Kidney (tissue), 14 donors: ENCODE data around the gene AOPEP. TPM values are rescaled to one million over a fixed set of nuclear protein-coding genes. Genes with fewer than 3 reads are reported as not detected.

Source experiments
- DNase-seq, 5 donors: peaks; one replicate each; pipeline ENCODE4 v3.0.0-alpha.2; 2013 to 2020
- FAIRE-seq: peaks from 2 replicates; lab custom pipeline; 2012; peaks lifted over from hg19 to GRCh38; lab: Jason Lieb, UNC
- H3K27ac ChIP-seq, 2 donors: one replicate each; pipeline ENCODE4 v1.7.0; 2013; ENCODE audit warnings: low read depth in 2 of 2, low read length in 2 of 2, inconsistent platforms in 1 of 2
- H3K27me3 ChIP-seq: one replicate; pipeline ENCODE4 v1.7.1; 2013; ENCODE audit warnings: low read length, inconsistent platforms; ENCODE audit not compliant: control insufficient read depth, insufficient read depth
- H3K36me3 ChIP-seq, 3 donors: one replicate each; pipeline versions ENCODE4 v1.7.0 to v1.7.1; 2013; ENCODE audit warnings: low read length in 3 of 3, control low read depth in 1 of 3, inconsistent platforms in 1 of 3; ENCODE audit not compliant: insufficient read depth in 3 of 3, control insufficient read depth in 2 of 3
- H3K4me1 ChIP-seq, 3 donors: one replicate each; pipeline versions ENCODE4 v1.7.0 to v1.7.1; 2013; ENCODE audit warnings: low read length in 3 of 3, inconsistent platforms in 1 of 3, low read depth in 1 of 3; ENCODE audit not compliant: control insufficient read depth in 2 of 3, insufficient read depth in 2 of 3
- H3K4me3 ChIP-seq, 3 donors: one replicate each; pipeline versions ENCODE4 v1.7.0 to v1.8.1; 2013; ENCODE audit warnings: low read length in 3 of 3, control low read depth in 1 of 3, inconsistent platforms in 1 of 3
- H3K9ac ChIP-seq, 3 donors: one replicate each; pipeline versions ENCODE4 v1.7.0 to v1.7.1; 2013; ENCODE audit warnings: low read length in 3 of 3, control low read depth in 1 of 3, inconsistent platforms in 1 of 3
- H3K9me3 ChIP-seq, 3 donors: one replicate each; pipeline versions ENCODE4 v1.7.0 to v1.7.1; 2013; ENCODE audit warnings: low read length in 3 of 3, control low read depth in 1 of 3, inconsistent platforms in 1 of 3; ENCODE audit not compliant: control insufficient read depth in 2 of 3, insufficient read depth in 1 of 3
- CTCF ChIP-seq: IDR thresholded peaks from 3 replicates; pipeline ENCODE4 v1.5.1; 2012; ENCODE audit warnings: mild to moderate bottlenecking, moderate library complexity, borderline replicate concordance; ENCODE audit not compliant: insufficient read depth; ENCODE audit errors: extremely low read depth
- intact Hi-C: fragments of 100-400 bp; cut with DNase I; formaldehyde crosslinking; loops from one replicate; pipeline ENCODE4 v1.11.1; 2022
- polyA plus RNA-seq: library from polyadenylated mRNA; stranded (reverse); fragments of 350-450 nt; fragmentation: Illumina TruSeq; extraction: RNeasy Lipid Tissue Mini Kit (QIAGEN cat#74804); gene quantifications from one replicate; pipeline ENCODE4 v1.2.3, GENCODE V29; 2014; ENCODE audit warnings: low read depth, low replicate concordance; ENCODE audit not compliant: insufficient read depth
- total RNA-seq: library from RNA; stranded (reverse); fragmentation: NEBNext Ultra II Directional; extraction: Animal tissue kit (Norgen Biotek cat#: 25700); gene quantifications from one replicate; pipeline ENCODE4 v1.2.1, GENCODE V29; 2021
- donor health status: control.
- donor health status: control.
- donor health status: control.
- donor health status: control.
- donor health status: control.
- donor health status: DM: yes; HTN: yes; CAD: no.
- donor health status: Normal renal cell carcinoma (clear cell type).

AOPEP gene
- total and polyA plus RNA-seq, 2 donors from 2014 or later, result 52.2 to 119 TPM

GRCh38 chr9:94867842-94868312, 141.4 kb downstream of the AOPEP start:
- peak in 1 of 5 donors; percentile 64 for DNase-seq

GRCh38 chr9:94868464-94868863, 142.0 kb downstream of the AOPEP start:
- Histone ChIP-seq H3K4me1 (peaks cover 10 to 28% (median 27%) of the 10 kb centered on the region in 3 donors), H3K27ac (peak overlapping the region; percentile 93 to 95), H3K4me3 (no peak overlapping the region), H3K27me3 (no peaks in the 10 kb centered on the region), H3K9me3 (no peaks in the 10 kb centered on the region), H3K36me3 (no peaks in the 10 kb centered on the region), H3K9ac (peak overlapping the region in 1 of 3 donors; percentile 13)
- intact Hi-C loops, result no loop called here
- TF ChIP-seq CTCF, result no peak
- FAIRE-seq (no peak), DNase-seq (peak in 2 of 5 donors; percentile 66 to 75)

More at GRCh38 chr9:94867842-94868312, 141.4 kb downstream of the AOPEP start:
- no peaks in the 10 kb centered on the region for H3K27me3 ChIP-seq
- peaks cover 10 to 28% (median 27%) of the 10 kb centered on the region in 3 donors for H3K4me1 ChIP-seq
- peak overlapping the region; percentile 93 to 95 for H3K27ac ChIP-seq
- H3K9ac ChIP-seq, result peak overlapping the region in 2 of 3 donors; percentile 13 to 75
- no peak for FAIRE-seq
- no peak for TF ChIP-seq CTCF
- no peaks in the 10 kb centered on the region for H3K9me3 ChIP-seq
- no peaks in the 10 kb centered on the region for H3K36me3 ChIP-seq
- H3K4me3 ChIP-seq, result peak overlapping the region in 1 of 3 donors; percentile 7
- intact Hi-C loops, result no loop called here

- no peak overlapping the region for H3K4me3 ChIP-seq
- H3K9ac ChIP-seq, result no peak overlapping the region
- TF ChIP-seq CTCF, result no peak
- peak overlapping the region in 1 of 2 donors; percentile 6 for H3K27ac ChIP-seq
- no peaks in the 10 kb centered on the region for H3K36me3 ChIP-seq
- no peaks in the 10 kb centered on the region for H3K9me3 ChIP-seq
- no peaks in the 10 kb centered on the region for H3K27me3 ChIP-seq
- H3K4me1 ChIP-seq, result peaks cover 10 to 28% (median 27%) of the 10 kb centered on the region in 3 donors
- intact Hi-C loops, result no loop called here
- FAIRE-seq, result no peak
- no peak for DNase-seq
Observed at GRCh38 chr9:94869415-94869843, 142.9 kb downstream of the AOPEP start.

GRCh38 chr9:94870465-94870792, 143.9 kb downstream of the AOPEP start:
- no peak for FAIRE-seq
- TF ChIP-seq CTCF, result no peak
- Histone ChIP-seq H3K9ac (no peak overlapping the region), H3K4me1 (peaks cover 12 to 30% (median 25%) of the 10 kb centered on the region in 3 donors), H3K27me3 (no peaks in the 10 kb centered on the region), H3K36me3 (no peaks in the 10 kb centered on the region), H3K4me3 (no peak overlapping the region), H3K27ac (no peak overlapping the region), H3K9me3 (no peaks in the 10 kb centered on the region)
- intact Hi-C loops, result no loop called here
- no peak for DNase-seq
